Measurements from ENCODE around the gene FOXB1. TPM values are rescaled to one million over a fixed set of nuclear protein-coding genes. Genes with fewer than 3 reads are reported as not detected.

Gene FOXB1
- total RNA-seq, 1 donor from 2014 or later, result not detected

- CTCF ChIA-PET, result no interaction called here
- H3K27me3 Mint-ChIP-seq, result peaks cover 85% of the 10 kb centered on the region
- POLR2A ChIA-PET, result no interaction called here
- TF ChIP-seq CTCF (IDR thresholded peaks at IDR 0.05), result no peak
- no peak for DNase-seq
- no peaks in the 10 kb centered on the region for H3K9me3 Mint-ChIP-seq
- H3K27ac Mint-ChIP-seq, result no peak overlapping the region
- H3K4me3 Mint-ChIP-seq, result no peak overlapping the region
- intact Hi-C loops (cut with micrococcal nuclease), result no loop called here
- H3K4me1 Mint-ChIP-seq, result peaks cover 10% of the 10 kb centered on the region
- no peak for ATAC-seq (ENCODE audit: low read depth)
- H3K36me3 Mint-ChIP-seq (ENCODE audit: low read depth), result no peaks in the 10 kb centered on the region
Observed at GRCh38 chr15:59995568-59996297, 8.4 kb upstream of the FOXB1 start.

GRCh38 chr15:59996298-59997041 is 7.6 kb upstream of the FOXB1 start:
- Mint-ChIP-seq H3K27me3 (peaks cover 87% of the 10 kb centered on the region), H3K9me3 (peaks cover 4% of the 10 kb centered on the region), H3K4me1 (peaks cover 10% of the 10 kb centered on the region), H3K4me3 (no peak overlapping the region), H3K27ac (no peak overlapping the region), H3K36me3 (ENCODE audit: low read depth) (no peaks in the 10 kb centered on the region)
- intact Hi-C loops (cut with micrococcal nuclease), result no loop called here
- TF ChIP-seq CTCF (IDR thresholded peaks at IDR 0.05), result no peak
- CTCF ChIA-PET, result no interaction called here
- ATAC-seq (ENCODE audit: low read depth) (no peak), DNase-seq (no peak)
- POLR2A ChIA-PET, result interaction anchor here (0.6 kb wide), 1 partner anchor 48 kb away, joined by 3 read pairs; no protein-coding TSS in a partner anchor

GRCh38 chr15:59997070-59997701 is 6.9 kb upstream of the FOXB1 start:
- peaks cover 7% of the 10 kb centered on the region for H3K9me3 Mint-ChIP-seq
- no peak overlapping the region for H3K4me3 Mint-ChIP-seq
- H3K36me3 Mint-ChIP-seq (ENCODE audit: low read depth), result no peaks in the 10 kb centered on the region
- no peak overlapping the region for H3K27ac Mint-ChIP-seq
- DNase-seq (peak; percentile 17), ATAC-seq (ENCODE audit: low read depth) (no peak)
- H3K4me1 Mint-ChIP-seq, result peaks cover 10% of the 10 kb centered on the region
- intact Hi-C loops (cut with micrococcal nuclease), result no loop called here
- peaks cover 89% of the 10 kb centered on the region for H3K27me3 Mint-ChIP-seq
- no peak for TF ChIP-seq CTCF (IDR thresholded peaks at IDR 0.05)
- CTCF ChIA-PET, result no interaction called here
- POLR2A ChIA-PET, result interaction anchor here (0.6 kb wide), 1 partner anchor 47 kb away, joined by 3 read pairs; no protein-coding TSS in a partner anchor

GRCh38 chr15:59998305-59998949 is 5.7 kb upstream of the FOXB1 start:
- ChIA-PET POLR2A (interaction anchor here (0.6 kb wide), 1 partner anchor 15 kb away, joined by 5 read pairs; no protein-coding TSS in a partner anchor), CTCF (no interaction called here)
- intact Hi-C loops (cut with micrococcal nuclease), result no loop called here
- ATAC-seq (ENCODE audit: low read depth) (no peak), DNase-seq (no peak)
- TF ChIP-seq CTCF (IDR thresholded peaks at IDR 0.05), result no peak
- peaks cover 10% of the 10 kb centered on the region for H3K4me1 Mint-ChIP-seq
- peaks cover 14% of the 10 kb centered on the region for H3K9me3 Mint-ChIP-seq
- no peak overlapping the region for H3K27ac Mint-ChIP-seq
- H3K27me3 Mint-ChIP-seq, result peaks cover 89% of the 10 kb centered on the region
- H3K4me3 Mint-ChIP-seq, result no peak overlapping the region
- H3K36me3 Mint-ChIP-seq (ENCODE audit: low read depth), result no peaks in the 10 kb centered on the region
